Kidney (tissue), 14 donors: ENCODE measurements around the gene DNAL1. TPM values are rescaled to one million over a fixed set of nuclear protein-coding genes. Genes with fewer than 3 reads are reported as not detected.

Experiments used
- DNase-seq, 5 donors: peaks; one replicate each; pipeline ENCODE4 v3.0.0-alpha.2; 2013 to 2020
- FAIRE-seq: peaks from 2 replicates; lab custom pipeline; 2012; peaks lifted over from hg19 to GRCh38; lab: Jason Lieb, UNC
- H3K27ac ChIP-seq, 2 donors: one replicate each; pipeline ENCODE4 v1.7.0; 2013; ENCODE audit warnings: low read depth in 2 of 2, low read length in 2 of 2, inconsistent platforms in 1 of 2
- H3K27me3 ChIP-seq: one replicate; pipeline ENCODE4 v1.7.1; 2013; ENCODE audit warnings: low read length, inconsistent platforms; ENCODE audit not compliant: control insufficient read depth, insufficient read depth
- H3K36me3 ChIP-seq, 3 donors: one replicate each; pipeline versions ENCODE4 v1.7.0 to v1.7.1; 2013; ENCODE audit warnings: low read length in 3 of 3, control low read depth in 1 of 3, inconsistent platforms in 1 of 3; ENCODE audit not compliant: insufficient read depth in 3 of 3, control insufficient read depth in 2 of 3
- H3K4me1 ChIP-seq, 3 donors: one replicate each; pipeline versions ENCODE4 v1.7.0 to v1.7.1; 2013; ENCODE audit warnings: low read length in 3 of 3, inconsistent platforms in 1 of 3, low read depth in 1 of 3; ENCODE audit not compliant: control insufficient read depth in 2 of 3, insufficient read depth in 2 of 3
- H3K4me3 ChIP-seq, 3 donors: one replicate each; pipeline versions ENCODE4 v1.7.0 to v1.8.1; 2013; ENCODE audit warnings: low read length in 3 of 3, control low read depth in 1 of 3, inconsistent platforms in 1 of 3
- H3K9ac ChIP-seq, 3 donors: one replicate each; pipeline versions ENCODE4 v1.7.0 to v1.7.1; 2013; ENCODE audit warnings: low read length in 3 of 3, control low read depth in 1 of 3, inconsistent platforms in 1 of 3
- H3K9me3 ChIP-seq, 3 donors: one replicate each; pipeline versions ENCODE4 v1.7.0 to v1.7.1; 2013; ENCODE audit warnings: low read length in 3 of 3, control low read depth in 1 of 3, inconsistent platforms in 1 of 3; ENCODE audit not compliant: control insufficient read depth in 2 of 3, insufficient read depth in 1 of 3
- intact Hi-C: fragments of 100-400 bp; cut with DNase I; formaldehyde crosslinking; loops from one replicate; pipeline ENCODE4 v1.11.1; 2022
- polyA plus RNA-seq: library from polyadenylated mRNA; stranded (reverse); fragments of 350-450 nt; fragmentation: Illumina TruSeq; extraction: RNeasy Lipid Tissue Mini Kit (QIAGEN cat#74804); gene quantifications from one replicate; pipeline ENCODE4 v1.2.3, GENCODE V29; 2014; ENCODE audit warnings: low read depth, low replicate concordance; ENCODE audit not compliant: insufficient read depth
- total RNA-seq: library from RNA; stranded (reverse); fragmentation: NEBNext Ultra II Directional; extraction: Animal tissue kit (Norgen Biotek cat#: 25700); gene quantifications from one replicate; pipeline ENCODE4 v1.2.1, GENCODE V29; 2021
- TF ChIP-seq, protein P1 (sequence below): IDR thresholded peaks from 3 replicates; pipeline ENCODE4 v1.5.1; 2012; ENCODE audit warnings: mild to moderate bottlenecking, moderate library complexity, borderline replicate concordance; ENCODE audit not compliant: insufficient read depth; ENCODE audit errors: extremely low read depth
- donor health status: control.
- donor health status: control.
- donor health status: control.
- donor health status: control.
- donor health status: control.
- donor health status: DM: yes; HTN: yes; CAD: no.
- donor health status: Normal renal cell carcinoma (clear cell type).

Gene DNAL1
- total and polyA plus RNA-seq, 2 donors from 2014 or later = 9.3 to 32.3 TPM

DNA sequence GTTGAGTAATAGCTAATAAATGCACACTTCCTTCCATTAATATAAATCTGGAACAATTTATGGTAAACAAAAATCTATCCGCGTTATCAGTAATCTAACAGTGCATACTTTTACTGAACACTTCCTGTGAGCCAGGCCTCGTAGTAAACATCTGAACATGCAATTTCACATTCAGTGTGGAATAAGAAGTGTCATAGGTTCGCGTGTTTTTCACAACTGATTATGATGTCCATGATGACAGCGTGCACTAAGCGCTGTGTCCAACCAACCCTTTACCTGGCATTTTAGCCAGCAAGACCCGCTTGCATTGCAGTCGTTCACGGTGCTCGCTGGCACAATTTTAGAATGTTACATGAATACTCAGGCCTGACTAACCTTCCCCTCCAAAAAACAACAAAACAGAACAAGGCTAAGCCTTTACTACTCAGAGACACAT is 67.3 kb downstream of the DNAL1 start:
- H3K4me1 ChIP-seq = peaks cover 4 to 8% (median 5%) of the 10 kb centered on the region in 3 donors
- intact Hi-C loops = no loop called here
- TF ChIP-seq, protein P1, sequence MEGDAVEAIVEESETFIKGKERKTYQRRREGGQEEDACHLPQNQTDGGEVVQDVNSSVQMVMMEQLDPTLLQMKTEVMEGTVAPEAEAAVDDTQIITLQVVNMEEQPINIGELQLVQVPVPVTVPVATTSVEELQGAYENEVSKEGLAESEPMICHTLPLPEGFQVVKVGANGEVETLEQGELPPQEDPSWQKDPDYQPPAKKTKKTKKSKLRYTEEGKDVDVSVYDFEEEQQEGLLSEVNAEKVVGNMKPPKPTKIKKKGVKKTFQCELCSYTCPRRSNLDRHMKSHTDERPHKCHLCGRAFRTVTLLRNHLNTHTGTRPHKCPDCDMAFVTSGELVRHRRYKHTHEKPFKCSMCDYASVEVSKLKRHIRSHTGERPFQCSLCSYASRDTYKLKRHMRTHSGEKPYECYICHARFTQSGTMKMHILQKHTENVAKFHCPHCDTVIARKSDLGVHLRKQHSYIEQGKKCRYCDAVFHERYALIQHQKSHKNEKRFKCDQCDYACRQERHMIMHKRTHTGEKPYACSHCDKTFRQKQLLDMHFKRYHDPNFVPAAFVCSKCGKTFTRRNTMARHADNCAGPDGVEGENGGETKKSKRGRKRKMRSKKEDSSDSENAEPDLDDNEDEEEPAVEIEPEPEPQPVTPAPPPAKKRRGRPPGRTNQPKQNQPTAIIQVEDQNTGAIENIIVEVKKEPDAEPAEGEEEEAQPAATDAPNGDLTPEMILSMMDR = no peak
- FAIRE-seq (no peak), DNase-seq (no peak)
- peak overlapping the region; percentile 66 to 95 (median 93) for H3K4me3 ChIP-seq
- peak overlapping the region in 1 of 2 donors; percentile 32 for H3K27ac ChIP-seq
- no peaks in the 10 kb centered on the region for H3K27me3 ChIP-seq
- H3K9ac ChIP-seq = peak overlapping the region; percentile 63 to 91 (median 85)
- H3K9me3 ChIP-seq = no peaks in the 10 kb centered on the region
- H3K36me3 ChIP-seq = peaks cover 2 to 8% (median 2%) of the 10 kb centered on the region in 3 donors

DNA sequence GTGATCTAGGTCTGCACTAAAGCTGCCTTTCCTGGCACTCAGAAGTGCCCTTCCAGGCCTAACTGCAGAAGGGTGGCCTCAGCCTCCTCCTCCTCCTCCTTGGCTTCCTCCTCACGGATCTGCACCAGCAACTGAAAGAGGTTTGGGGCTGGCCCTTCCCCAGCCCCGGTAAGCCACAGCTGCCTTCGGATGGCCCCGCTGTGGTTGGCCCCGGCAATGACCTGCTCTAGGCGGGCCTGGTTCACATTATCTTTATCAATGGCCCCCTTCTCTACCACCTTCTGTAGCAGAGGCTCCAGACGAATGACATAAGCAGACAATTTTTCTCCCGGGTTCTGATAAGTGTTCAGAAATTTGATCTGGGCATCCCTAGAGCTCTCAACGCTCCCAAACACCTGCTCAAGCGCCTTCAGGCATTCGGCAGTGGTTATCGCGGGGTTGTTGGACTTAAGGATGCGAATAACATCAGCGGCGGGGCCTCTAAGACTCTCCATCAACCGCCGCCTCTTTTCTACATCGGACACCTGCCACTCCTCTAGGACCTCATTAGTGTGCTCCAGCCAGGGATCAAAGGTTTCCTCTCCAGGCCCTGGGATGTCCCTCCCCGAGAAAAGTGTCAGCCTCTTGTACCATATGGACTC is 67.9 kb downstream of the DNAL1 start:
- peak overlapping the region in 1 of 2 donors; percentile 32 for H3K27ac ChIP-seq
- H3K9ac ChIP-seq = peak overlapping the region; percentile 59 to 91 (median 85)
- H3K9me3 ChIP-seq = no peaks in the 10 kb centered on the region
- TF ChIP-seq, protein P1 = no peak
- H3K4me3 ChIP-seq = peak overlapping the region; percentile 66 to 95 (median 93)
- peaks cover 5 to 9% (median 9%) of the 10 kb centered on the region in 3 donors for H3K4me1 ChIP-seq
- H3K36me3 ChIP-seq = peaks cover 2 to 11% (median 2%) of the 10 kb centered on the region in 3 donors
- peak in 4 of 5 donors; percentile 36 to 75 (median 60) for DNase-seq
- intact Hi-C loops = no loop called here
- FAIRE-seq = no peak
- no peaks in the 10 kb centered on the region for H3K27me3 ChIP-seq

DNA sequence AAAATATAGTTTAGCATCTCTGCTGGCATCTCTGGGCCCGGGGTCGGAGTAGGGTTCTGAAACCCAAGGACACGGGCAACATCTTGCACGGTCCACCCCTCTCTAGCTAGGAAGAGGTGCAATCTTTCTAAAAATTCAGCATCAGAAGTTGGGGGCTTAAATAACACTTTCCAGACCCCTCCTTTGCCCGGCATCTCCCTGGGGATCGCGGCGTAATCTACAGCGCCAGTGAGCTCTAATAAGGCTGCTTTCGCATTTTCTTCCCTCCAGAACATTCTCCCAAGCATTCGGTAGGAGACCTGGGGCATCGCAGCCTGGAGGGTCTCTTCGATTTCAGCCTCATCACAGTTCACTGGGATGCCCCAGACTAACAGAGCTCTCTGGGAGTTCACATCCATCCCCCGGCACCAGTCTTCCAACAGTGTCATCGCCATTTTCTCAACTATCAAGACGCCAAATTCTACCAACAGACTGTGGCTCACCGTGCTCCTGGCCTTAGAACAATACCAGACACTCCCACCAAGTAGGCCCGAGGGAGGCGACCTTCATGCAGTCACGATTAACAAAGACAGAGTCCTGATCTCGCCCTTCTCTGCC is 68.5 kb downstream of the DNAL1 start:
- Histone ChIP-seq H3K4me1 (peaks cover 5 to 15% (median 13%) of the 10 kb centered on the region in 3 donors), H3K9me3 (no peaks in the 10 kb centered on the region), H3K27ac (peak overlapping the region; percentile 79 to 91), H3K4me3 (peak overlapping the region; percentile 66 to 95 (median 93)), H3K36me3 (peaks cover 2 to 11% (median 2%) of the 10 kb centered on the region in 3 donors), H3K27me3 (no peaks in the 10 kb centered on the region), H3K9ac (peak overlapping the region; percentile 34 to 91 (median 85))
- intact Hi-C loops = no loop called here
- TF ChIP-seq, protein P1 = no peak
- FAIRE-seq = no peak
- DNase-seq = peak in 1 of 5 donors; percentile 67
